LNCaP clone FGC (cell line): ENCODE results near the gene KLHL22.

Experiments
- DNase-seq: peaks from one replicate; pipeline ENCODE4 v3.0.0-alpha.2; 2011; ENCODE audit warnings: low read depth
- H3K4me3 ChIP-seq: 2 replicates; pipeline ENCODE4 v1.5.1; 2011; ENCODE audit warnings: mild to moderate bottlenecking, low read depth, low read length, control low read depth
- TF ChIP-seq, protein P1 (sequence below): IDR thresholded peaks from 2 replicates; pipeline ENCODE4 v1.5.1; 2012; ENCODE audit warnings: mild to moderate bottlenecking; ENCODE audit not compliant: control insufficient read depth, insufficient read depth; ENCODE audit errors: extremely low read depth

KLHL22 gene

DNA sequence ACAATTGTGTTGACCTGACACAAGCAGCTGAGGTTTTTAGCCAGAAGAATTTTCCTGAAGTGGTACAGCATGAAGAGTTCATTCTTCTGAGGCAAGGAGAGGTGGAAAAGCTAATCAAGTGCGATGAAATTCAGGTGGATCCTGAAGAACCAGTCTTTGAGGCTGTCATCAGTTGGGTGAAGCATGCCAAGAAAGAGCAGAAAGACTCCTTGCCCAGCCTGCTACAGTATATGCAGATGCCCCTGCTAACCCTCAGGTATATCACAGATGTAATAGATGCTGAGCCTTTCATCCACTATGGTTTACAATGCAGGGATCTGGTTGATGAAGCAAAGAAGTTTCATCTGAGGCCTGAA lies 45.1 kb downstream of the KLHL22 start:
- peak; percentile 63 for DNase-seq
- H3K4me3 ChIP-seq, result no peak overlapping the region

DNA sequence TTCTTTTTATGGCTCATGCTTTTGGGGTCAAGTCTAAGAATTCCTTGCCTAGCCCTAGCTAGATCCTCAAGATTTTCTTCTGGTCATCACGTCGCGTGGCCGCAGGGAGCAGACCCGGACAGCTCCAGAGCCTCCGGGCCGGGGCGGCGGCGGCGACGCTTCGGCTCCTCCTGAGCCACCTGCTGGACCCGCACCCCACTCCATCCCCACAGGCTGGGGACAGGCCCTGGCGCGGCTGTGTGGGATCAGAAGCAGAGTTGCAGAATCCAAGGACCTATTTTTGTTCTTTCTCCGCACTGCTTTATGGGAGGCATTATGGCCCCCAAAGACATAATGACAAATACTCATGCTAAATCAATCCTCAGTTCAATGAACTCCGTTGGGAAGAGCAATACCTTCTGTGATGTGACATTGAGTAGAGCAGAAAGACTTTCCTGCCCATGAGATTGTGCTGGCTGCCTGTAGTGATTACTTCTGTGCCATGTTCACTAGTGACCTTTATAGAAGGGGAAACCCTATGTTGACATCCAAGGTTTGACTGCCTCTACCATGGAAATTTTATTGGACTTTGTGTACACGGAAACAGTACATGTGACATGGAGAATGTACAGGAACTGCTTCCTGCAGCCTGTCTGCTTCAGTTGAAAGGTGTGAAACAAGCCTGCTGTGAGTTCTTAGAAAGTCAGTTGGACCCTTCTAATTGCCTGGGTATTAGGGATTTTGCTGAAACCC lies 45.6 kb downstream of the KLHL22 start:
- H3K4me3 ChIP-seq, result no peak overlapping the region
- TF ChIP-seq, protein P1, sequence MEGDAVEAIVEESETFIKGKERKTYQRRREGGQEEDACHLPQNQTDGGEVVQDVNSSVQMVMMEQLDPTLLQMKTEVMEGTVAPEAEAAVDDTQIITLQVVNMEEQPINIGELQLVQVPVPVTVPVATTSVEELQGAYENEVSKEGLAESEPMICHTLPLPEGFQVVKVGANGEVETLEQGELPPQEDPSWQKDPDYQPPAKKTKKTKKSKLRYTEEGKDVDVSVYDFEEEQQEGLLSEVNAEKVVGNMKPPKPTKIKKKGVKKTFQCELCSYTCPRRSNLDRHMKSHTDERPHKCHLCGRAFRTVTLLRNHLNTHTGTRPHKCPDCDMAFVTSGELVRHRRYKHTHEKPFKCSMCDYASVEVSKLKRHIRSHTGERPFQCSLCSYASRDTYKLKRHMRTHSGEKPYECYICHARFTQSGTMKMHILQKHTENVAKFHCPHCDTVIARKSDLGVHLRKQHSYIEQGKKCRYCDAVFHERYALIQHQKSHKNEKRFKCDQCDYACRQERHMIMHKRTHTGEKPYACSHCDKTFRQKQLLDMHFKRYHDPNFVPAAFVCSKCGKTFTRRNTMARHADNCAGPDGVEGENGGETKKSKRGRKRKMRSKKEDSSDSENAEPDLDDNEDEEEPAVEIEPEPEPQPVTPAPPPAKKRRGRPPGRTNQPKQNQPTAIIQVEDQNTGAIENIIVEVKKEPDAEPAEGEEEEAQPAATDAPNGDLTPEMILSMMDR, result no peak
- peak; percentile 64 for DNase-seq

More for the DNA sequence above, 45.1 kb downstream of the KLHL22 start:
- TF ChIP-seq, protein P1, result no peak

DNA sequence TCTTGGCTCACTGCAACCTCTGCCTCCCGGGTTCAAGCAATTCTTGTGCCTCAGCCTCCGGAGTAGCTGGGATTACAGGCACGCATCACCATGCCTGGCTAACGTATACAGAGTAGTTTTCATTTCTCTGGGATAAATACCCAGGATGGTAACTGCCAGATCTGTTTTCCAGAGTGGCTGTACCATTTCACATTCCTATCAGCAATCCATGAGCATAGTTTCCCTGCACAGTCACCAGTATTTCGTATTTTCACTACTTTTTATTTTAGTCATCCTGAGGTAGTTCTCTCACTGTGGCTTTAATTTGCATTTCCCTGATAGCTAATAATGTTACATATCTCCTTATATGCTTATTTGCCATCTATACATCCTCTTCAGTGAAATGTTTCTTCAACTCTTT lies 47.0 kb downstream of the KLHL22 start:
- TF ChIP-seq, protein P1, result no peak
- H3K4me3 ChIP-seq, result no peak overlapping the region
- DNase-seq, result no peak

DNA sequence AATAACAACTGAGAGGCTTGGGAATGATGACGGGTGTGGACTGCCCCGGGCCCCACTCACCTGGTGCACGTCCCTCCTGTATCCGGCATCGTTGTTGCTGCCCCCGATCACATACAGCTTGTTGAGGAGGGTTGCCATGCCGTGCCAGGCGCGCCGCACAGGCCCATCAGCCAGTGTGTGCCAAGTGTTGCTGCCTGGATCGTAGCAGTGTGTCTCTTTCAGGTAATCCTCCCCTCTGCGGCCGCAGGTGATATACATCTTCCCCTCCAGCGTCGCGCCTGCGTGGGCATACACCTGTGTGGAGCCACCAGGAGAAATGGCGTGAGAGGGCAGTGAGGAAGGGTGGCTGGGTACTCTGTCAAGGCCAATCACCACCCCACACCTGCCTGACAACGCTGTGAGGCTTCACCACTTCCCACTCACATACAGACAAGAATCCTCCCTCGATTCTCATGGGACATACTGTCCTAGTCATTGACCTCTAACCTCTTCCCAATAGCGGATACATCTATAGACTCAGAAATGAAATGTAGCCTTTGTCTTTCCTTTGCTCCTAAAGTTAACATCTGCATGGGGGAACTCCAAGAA lies 49.1 kb downstream of the KLHL22 start:
- TF ChIP-seq, protein P1, result no peak
- H3K4me3 ChIP-seq, result no peak overlapping the region
- DNase-seq, result no peak

DNA sequence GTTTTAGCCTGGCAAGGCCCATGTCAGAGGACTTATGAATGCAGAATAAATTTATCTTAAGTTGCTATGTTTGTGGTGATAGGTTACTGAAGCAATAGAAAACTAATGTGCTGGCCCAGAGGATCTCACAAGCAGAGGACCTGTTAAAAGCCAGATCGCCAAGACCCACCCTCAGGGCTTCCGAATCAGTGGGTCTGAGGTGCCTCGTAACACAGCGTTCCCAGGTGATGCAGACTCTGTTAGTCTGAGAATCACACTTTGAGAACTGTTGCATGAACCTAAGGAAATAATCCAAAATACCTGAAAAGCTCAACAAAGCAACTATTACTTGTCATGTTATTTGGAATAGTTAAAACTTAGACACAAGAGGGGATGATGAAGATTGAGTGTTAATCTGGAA lies 51.3 kb downstream of the KLHL22 start:
- TF ChIP-seq, protein P1, result no peak
- no peak overlapping the region for H3K4me3 ChIP-seq

DNA sequence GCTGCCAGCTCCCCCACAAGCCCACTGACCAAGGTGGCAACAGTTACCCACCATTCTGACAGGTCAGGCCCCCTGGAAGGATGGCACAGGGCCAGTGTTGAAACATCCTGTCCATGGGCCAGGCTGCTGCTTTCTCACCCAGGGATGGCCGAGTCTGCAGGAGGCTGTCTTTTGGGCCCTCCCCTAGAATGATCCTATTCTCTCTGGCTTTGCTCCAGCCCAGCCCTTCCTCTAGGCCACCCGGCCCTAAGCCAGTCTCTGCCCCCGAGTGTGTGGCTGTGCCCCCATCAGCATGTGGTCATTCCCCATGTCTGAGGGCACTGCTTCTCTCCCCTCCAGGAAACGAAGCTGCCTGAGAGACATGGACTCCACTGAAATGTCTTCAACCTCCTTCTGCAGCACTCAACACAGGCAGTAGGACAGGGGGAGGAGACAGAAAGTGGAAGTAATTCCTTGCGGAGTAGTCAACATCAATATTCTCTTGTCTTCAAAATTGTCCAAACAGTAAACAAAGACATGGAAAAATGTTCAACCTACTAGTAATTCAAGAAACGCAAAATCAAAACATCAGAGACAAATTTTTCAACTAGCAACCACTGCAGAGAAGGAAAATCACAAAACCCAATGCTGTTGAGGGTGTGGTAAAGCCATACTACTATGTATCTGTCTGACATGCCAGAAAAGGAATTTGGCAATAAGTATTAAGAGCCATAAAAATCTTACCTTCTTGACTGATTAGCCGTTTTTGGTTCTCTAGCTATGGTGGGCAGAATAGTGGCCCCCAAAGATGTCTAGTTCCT lies 52.9 kb downstream of the KLHL22 start:
- DNase-seq, result no peak
- H3K4me3 ChIP-seq, result no peak overlapping the region
- TF ChIP-seq, protein P1, result no peak

More for the DNA sequence above, 51.3 kb downstream of the KLHL22 start:
- no peak for DNase-seq
